Fibroblast of skin of right biceps (primary cell): ENCODE data around the gene ATXN1.
"Not testable (repeated sequence)": the region's sequence is repeated elsewhere in the genome, so short reads cannot be mapped to it uniquely, and the experiment has no call there.

Source experiments
- DNase-seq: peaks from one replicate; pipeline ENCODE4 v3.0.0-alpha.2; 2013

Gene ATXN1

DNA sequence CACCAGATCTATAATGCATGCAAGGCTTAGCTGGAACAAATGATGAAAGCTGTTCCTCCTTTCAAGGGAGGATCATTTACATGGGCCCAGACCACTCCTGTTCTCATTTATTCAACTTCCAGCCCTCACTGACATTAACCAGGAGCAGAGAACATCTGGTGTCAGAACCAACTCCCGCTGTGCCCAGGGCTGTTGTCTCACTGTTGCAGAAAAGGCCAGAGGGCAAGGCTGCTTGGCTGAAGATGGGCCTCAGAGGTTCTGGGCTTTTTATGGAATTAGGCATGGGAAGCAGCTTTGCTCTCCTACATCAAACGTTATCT lies 358.7 kb downstream of the ATXN1 start:
- no peak for DNase-seq

- peak; percentile 40 for DNase-seq
These were observed 361.0 kb downstream of the ATXN1 start for GRCh38 chr6:16400248-16400760.

- no peak for DNase-seq
These were observed 361.6 kb downstream of the ATXN1 start for GRCh38 chr6:16399695-16400094.

DNA sequence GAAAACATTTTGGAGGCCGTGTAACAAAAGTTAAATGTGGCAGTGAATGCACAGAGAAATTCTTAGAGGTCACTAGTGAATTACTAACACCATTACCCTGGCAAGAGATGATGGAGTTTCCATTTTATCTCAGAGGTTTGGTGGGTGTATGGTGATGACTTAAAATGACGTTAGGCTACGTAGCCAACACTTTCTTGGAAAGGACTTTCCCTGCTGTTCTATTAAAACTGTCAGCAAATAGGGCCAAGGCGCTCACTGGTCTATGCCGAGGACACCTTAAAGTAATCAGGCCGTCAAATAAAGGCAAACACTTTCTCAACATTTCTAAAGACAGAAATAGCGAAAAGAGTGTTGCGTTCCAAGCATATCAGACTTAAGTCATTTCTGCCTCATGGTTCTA lies 362.1 kb downstream of the ATXN1 start:
- DNase-seq: no peak

- peak; percentile 83 for DNase-seq
These were observed 362.7 kb downstream of the ATXN1 start for GRCh38 chr6:16398587-16398986.

DNA sequence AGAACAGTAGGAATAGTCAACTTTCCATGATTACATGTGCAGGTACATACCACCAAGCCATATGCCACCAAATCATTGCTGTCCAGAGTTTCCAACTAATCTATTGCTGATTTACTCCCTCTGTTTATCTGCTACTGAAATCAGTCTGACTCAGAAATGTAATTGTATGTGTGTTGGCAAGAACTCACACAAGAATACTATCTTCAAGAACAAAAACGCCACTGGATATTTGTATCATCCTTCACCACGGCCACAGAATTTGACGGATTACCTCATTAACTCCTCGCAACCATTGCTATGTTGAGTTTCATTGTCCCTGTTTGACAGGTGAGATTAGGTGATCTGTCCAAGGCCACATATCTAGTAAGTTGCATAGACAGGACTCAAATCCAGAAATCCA lies 363.6 kb downstream of the ATXN1 start:
- DNase-seq: peak; percentile 59

- DNase-seq: no peak
These were observed 364.6 kb downstream of the ATXN1 start for GRCh38 chr6:16396497-16397319.

- DNase-seq: no peak
These were observed 366.6 kb downstream of the ATXN1 start for GRCh38 chr6:16394632-16395031.

- DNase-seq: no peak
These were observed 367.9 kb downstream of the ATXN1 start for GRCh38 chr6:16393326-16393725.

DNA sequence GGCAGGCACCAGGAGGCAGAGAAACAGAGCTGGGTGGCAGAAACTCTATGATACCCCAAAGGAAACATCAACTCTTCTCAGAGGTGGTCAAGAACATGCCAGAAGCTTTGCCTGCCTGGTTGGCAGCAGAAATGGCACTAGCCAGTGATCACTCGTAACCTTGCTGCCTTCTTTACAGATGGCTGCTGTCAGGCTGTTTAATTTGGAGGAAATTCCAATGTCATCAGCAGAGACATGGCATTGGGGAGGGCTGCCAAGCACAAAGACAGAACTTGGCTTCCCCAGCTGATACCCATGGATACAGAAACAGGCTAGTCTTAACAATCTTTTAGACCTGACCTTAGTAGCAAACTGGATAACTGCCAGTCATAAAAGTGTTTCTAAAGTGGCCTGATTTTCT lies 369.2 kb downstream of the ATXN1 start:
- no peak for DNase-seq

- DNase-seq: peak; percentile 60
These were observed 369.8 kb downstream of the ATXN1 start for GRCh38 chr6:16391451-16391912.

GRCh38 chr6:16390909-16391450 lies 370.3 kb downstream of the ATXN1 start:
- DNase-seq: not testable (repeated sequence)

DNA sequence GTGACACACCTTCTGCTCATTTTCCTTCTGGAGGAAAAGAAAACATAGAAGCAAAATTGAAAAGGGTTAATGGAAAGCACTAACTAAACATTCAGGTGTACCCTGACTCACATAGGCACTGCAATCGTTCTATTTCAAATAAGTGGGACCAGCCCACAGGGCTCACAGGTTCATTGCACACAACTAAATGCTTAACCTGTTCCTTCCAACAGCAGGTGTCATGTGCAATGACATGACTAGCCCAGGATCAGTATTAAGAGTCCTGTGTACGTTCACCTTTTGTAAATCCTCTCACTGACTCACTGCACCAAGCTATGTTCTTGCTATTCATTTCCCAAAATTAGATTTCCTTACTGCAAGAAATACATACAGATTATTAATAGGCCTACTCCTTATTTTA lies 371.6 kb downstream of the ATXN1 start:
- DNase-seq: no peak

DNA sequence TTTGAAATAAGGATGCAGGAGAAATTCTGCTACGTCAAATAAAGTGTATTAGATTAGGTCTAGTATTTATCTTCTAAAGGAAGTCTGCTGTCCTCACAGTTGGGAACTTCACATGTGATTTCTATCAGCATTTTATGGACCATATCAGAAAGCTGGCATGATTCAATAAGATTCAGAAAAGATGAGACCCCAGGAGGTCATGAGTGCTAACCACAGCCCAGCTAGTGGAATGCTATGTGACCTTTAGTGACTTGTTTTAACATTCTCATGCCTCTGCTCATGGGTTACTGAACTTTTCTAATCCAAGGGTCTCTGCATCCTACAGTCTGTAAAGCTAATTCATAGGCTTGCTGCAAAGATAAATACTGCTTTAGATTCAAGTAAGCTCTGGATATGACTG lies 372.8 kb downstream of the ATXN1 start:
- DNase-seq: peak; percentile 70

DNA sequence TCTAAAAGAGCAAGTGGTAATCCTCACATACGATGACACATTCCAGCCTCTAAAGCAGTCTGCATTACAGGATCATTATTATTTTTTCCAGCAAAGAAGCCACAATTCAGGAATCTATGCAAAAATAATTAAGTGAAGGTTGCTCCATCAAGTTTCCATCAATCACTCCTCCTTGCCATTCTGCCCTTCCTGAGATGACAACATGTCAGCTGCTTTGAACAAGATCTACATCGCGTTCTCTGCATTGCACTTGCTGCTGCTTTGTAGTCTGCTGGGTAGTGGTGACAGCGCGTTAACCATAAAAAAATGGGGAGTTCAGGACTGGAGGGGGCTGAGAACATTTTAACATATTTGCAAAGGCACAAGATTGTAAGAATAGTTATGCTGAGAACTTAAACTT lies 375.2 kb downstream of the ATXN1 start:
- peak; percentile 49 for DNase-seq

- DNase-seq: no peak
These were observed 377.6 kb downstream of the ATXN1 start for GRCh38 chr6:16383607-16384206.

DNA sequence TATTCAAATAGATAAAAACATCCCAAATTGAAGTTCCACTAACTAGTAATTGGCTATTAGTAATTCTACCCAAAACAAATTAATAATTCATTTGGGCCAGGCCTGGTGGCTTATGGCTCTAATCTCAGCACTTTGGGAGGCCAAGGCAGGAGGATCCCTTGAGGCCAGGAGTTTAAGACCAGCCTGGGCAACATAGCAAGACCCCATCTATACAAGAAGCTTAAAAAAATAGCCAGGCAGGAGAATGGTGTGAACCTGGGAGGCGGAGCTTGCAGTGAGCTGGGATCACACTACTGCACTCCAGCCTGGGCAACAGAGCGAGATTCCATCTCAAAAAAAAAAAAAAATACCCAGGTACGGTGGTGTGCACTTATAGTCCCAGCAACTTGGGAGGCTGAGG lies 379.3 kb downstream of the ATXN1 start:
- DNase-seq: not testable (repeated sequence)

GRCh38 chr6:16380220-16380809 lies 380.9 kb downstream of the ATXN1 start:
- peak; percentile 6 for DNase-seq

GRCh38 chr6:16378360-16378759 lies 382.9 kb downstream of the ATXN1 start:
- DNase-seq: not testable (repeated sequence)

DNA sequence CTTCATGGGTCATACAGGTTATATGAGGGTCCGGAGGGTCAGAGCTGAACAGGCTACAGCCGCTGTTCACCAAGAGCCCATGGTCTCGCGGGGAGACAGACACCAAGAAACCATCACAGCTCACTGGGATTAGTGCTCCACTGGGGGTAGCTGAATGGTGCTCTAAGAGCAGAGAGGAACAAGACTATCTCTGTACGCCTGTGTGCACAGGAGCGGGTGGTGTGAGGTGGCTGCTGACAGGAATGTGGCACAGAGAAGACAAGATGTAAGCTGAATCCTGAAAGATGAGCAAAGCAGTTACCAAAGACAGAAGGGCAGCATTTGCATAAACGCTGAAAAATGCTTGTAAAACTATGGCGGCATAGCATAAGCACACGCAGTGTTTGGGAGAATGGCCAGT lies 383.8 kb downstream of the ATXN1 start:
- no peak for DNase-seq

- DNase-seq: no peak
These were observed 385.4 kb downstream of the ATXN1 start for GRCh38 chr6:16375843-16376242.

DNA sequence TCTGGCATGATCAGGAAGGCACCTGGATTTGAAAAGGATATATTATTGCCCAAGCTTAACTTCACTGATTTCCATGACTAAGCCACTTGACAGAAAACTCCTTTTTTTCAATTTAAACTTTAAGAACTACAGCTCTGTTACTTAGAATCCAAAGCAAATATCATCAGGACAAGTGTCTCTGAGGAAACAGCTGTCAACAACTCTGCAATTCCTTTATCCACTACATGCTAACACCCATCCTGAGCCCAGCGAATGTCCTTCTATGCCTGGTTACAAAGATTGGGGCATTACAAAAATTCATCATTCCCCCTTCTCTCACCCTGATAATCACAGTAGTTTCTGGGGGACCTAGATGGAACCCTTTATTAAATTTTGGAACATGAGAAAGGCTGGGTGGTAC lies 386.1 kb downstream of the ATXN1 start:
- no peak for DNase-seq

DNA sequence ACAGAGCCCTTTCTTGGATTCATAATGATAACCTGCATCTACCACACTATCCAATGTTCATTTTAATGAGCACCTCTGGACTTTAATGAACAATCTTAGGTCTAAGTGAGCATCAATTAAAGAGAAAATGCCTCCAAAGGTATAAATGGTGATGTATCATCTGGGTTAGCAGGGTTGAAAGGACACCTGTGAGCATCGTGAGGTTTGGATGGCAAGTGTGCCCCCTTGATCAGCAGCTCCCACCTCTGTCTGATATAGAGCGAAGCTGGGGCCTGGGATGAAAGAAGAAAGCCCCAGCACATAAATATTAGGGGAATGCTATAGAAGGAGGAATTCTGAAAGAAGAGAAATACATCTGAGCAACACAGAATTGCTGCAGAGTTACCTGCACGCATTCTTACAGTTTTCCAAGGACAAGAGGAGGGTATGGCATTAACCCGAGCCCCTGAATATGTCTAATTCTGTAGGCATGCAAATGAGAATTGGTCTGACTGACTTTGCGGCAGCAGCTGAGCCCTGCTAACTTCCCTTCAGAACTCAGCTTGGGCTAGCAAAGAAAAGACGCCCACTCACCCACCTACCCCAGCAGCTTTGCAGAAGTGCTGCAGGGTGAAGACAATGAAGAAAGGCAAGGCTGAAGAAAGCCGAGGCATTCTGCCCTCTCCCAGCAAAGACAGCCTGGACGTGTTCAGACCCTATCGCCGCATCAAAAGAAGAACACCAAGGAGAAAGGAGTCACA lies 386.6 kb downstream of the ATXN1 start:
- DNase-seq: no peak
